T-helper 17 cell (primary cell): ENCODE measurements around the gene AFTPH. TPM values are rescaled to one million over a fixed set of nuclear protein-coding genes. Genes with fewer than 3 reads are reported as not detected.

Experiments
- ATAC-seq: fragments of 150-1000 bp; cut with Tn5 transposase; 2 replicates; pipeline ENCODE4 v1.10.0; 2021; ENCODE audit warnings: mild to moderate bottlenecking, moderate library complexity
- DNase-seq, 3 donors: peaks; one replicate each; pipeline versions ENCODE4 v3.0.0 to v3.0.0-alpha.2; 2020 to 2021
- H3K9me3 ChIP-seq: one replicate; pipeline ENCODE4 v1.7.0; 2013; ENCODE audit warnings: low read length, mild to moderate bottlenecking; ENCODE audit not compliant: control insufficient read depth, poor library complexity, severe bottlenecking
- H3K27ac Mint-ChIP-seq: one replicate; pipeline ENCODE4 v1.8.0; 2022; ENCODE audit warnings: mild to moderate bottlenecking, moderate library complexity, mixed read lengths
- H3K27me3 Mint-ChIP-seq: one replicate; pipeline ENCODE4 v1.8.0; 2022; ENCODE audit warnings: mixed read lengths
- H3K36me3 Mint-ChIP-seq: one replicate; pipeline ENCODE4 v1.8.0; 2022; ENCODE audit warnings: low read depth, mixed read lengths
- H3K4me1 Mint-ChIP-seq: one replicate; pipeline ENCODE4 v1.8.0; 2022; ENCODE audit warnings: mild to moderate bottlenecking, mixed read lengths
- H3K4me3 Mint-ChIP-seq: one replicate; pipeline ENCODE4 v1.8.0; 2022; ENCODE audit warnings: mild to moderate bottlenecking, moderate library complexity, mixed read lengths
- total RNA-seq, 4 donors: library from RNA in 2 of 4; stranded (reverse) in 2 of 4; gene quantifications; one replicate each; pipeline ENCODE4 v1.2.3 and lab custom pipeline; 2022 to 2026

Gene AFTPH
- total RNA-seq, 2 donors from 2014 or later, result 33.2 to 34.8 TPM

DNA sequence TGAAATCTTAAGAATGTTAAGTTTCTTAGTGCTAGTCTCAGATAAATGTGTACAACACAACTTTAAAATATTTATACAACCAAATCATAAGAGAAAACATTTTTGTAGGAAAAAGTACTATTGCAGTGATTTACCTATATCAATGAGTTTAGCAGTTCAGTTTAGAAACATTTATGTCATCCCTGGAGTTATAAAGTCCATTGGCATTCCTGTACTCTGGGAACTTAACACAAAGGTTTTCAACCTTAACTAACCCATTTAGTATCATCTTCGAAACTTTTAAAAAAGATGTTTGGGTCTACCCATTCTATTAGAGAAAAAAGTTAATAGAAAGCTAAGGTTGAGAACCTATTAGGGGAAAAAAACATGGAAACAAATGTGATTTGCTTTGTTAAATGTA, 10.9 kb downstream of the AFTPH start:
- Mint-ChIP-seq H3K36me3 (no peaks in the 10 kb centered on the region), H3K4me1 (peaks cover 32% of the 10 kb centered on the region), H3K27me3 (no peaks in the 10 kb centered on the region), H3K4me3 (no peak overlapping the region), H3K27ac (no peak overlapping the region)
- ATAC-seq (no peak), DNase-seq (no peak)
- no peaks in the 10 kb centered on the region for H3K9me3 ChIP-seq

DNA sequence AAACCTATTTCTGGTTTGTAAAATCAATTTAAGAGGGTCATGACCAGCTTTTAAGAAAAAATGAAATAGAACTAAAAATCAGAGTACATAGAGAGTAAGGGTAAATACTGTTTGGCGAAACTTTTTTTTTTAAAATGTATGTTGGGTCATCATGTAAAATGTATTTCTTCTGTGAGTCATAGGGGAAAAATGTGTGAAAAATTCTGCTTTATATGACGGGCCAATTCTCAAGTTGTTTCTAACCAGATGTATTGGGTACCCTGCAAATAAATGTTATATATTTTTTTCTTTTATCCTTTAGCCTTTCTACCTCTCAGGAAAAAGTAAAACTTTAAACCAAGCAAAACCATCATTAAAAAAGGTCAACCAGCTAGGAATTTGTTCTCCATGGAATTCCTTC, 13.9 kb downstream of the AFTPH start:
- Mint-ChIP-seq H3K27ac (peak overlapping the region; percentile 19), H3K27me3 (no peaks in the 10 kb centered on the region), H3K4me3 (no peak overlapping the region), H3K4me1 (peaks cover 27% of the 10 kb centered on the region), H3K36me3 (no peaks in the 10 kb centered on the region)
- ATAC-seq (no peak), DNase-seq (no peak)
- no peaks in the 10 kb centered on the region for H3K9me3 ChIP-seq

DNA sequence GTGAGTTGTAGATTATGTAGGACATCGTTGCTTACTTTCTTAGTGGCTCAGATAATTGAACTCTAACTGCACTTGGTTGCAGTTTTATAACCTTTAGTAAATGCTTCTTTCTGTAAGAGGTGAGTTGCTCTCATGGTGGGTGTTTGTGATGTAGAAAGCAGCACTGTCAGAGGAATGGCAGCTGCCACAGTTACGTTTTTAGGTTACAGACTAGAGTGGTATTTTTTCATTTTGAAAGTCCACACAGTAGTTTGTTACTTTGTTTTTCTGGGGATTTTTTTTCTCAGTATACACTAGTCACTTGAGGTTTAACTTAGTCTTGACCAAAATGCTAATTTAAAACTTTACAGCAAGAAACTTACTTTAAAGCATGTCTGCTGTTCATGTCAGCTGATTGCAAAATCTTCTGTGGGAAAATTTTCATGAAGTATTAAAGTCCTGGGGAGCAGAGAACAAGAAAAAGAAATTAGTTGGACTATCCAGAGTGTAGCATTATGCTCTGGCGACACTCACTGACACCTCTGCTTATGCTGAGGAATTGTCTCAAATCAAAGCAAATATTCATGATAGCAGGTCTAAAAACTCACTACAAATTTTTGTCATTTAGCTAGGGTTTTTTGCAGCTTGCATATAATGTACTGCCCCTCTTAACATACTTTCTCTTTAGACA, 14.8 kb downstream of the AFTPH start:
- Mint-ChIP-seq H3K27ac (peak overlapping the region; percentile 67), H3K4me1 (peaks cover 35% of the 10 kb centered on the region), H3K4me3 (no peak overlapping the region), H3K36me3 (no peaks in the 10 kb centered on the region), H3K27me3 (no peaks in the 10 kb centered on the region)
- no peak for DNase-seq
- peak; percentile 28 for ATAC-seq
- H3K9me3 ChIP-seq, result no peaks in the 10 kb centered on the region

DNA sequence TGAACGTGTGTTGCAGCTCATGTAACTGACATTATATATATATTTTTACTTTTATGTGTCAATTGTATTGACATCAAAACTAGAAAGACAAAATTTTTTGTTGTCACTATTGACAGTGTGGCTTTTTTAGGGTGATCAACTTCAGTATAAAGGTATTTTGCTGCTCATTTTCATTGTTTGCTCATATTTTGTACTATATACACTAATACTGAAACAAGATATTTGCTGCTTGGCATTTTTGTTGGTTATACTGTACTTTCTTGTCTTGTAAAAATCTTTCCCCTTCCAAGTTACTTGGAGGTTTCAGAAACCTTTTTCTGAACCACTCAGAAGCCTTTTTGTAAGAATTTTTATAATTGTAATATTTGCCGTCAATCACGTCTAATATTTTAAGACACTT, 16.5 kb downstream of the AFTPH start:
- no peaks in the 10 kb centered on the region for H3K9me3 ChIP-seq
- Mint-ChIP-seq H3K27ac (no peak overlapping the region), H3K4me3 (no peak overlapping the region), H3K27me3 (no peaks in the 10 kb centered on the region), H3K36me3 (no peaks in the 10 kb centered on the region), H3K4me1 (peaks cover 34% of the 10 kb centered on the region)
- DNase-seq (no peak), ATAC-seq (no peak)

DNA sequence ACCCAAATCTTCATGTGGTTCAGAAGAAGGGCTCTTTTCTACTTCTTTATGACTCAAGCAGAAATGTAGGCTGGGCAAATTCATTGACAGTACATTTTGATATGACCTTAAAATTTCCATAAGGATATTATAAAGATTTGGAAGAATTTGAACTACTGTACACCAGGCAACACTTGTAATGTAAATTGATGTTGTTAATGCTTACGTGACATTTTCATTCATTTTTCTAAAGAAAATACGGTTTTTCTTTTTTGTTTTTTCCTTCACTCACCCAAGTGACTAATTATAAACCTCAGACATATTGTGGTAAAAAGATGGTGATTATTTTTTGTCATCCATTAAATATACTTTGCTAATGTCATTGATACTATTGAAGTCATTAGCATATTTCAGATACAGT, 17.4 kb downstream of the AFTPH start:
- Mint-ChIP-seq H3K27ac (no peak overlapping the region), H3K4me1 (peaks cover 34% of the 10 kb centered on the region), H3K27me3 (no peaks in the 10 kb centered on the region), H3K36me3 (no peaks in the 10 kb centered on the region), H3K4me3 (no peak overlapping the region)
- DNase-seq, result no peak
- H3K9me3 ChIP-seq, result no peaks in the 10 kb centered on the region
- ATAC-seq, result no peak

DNA sequence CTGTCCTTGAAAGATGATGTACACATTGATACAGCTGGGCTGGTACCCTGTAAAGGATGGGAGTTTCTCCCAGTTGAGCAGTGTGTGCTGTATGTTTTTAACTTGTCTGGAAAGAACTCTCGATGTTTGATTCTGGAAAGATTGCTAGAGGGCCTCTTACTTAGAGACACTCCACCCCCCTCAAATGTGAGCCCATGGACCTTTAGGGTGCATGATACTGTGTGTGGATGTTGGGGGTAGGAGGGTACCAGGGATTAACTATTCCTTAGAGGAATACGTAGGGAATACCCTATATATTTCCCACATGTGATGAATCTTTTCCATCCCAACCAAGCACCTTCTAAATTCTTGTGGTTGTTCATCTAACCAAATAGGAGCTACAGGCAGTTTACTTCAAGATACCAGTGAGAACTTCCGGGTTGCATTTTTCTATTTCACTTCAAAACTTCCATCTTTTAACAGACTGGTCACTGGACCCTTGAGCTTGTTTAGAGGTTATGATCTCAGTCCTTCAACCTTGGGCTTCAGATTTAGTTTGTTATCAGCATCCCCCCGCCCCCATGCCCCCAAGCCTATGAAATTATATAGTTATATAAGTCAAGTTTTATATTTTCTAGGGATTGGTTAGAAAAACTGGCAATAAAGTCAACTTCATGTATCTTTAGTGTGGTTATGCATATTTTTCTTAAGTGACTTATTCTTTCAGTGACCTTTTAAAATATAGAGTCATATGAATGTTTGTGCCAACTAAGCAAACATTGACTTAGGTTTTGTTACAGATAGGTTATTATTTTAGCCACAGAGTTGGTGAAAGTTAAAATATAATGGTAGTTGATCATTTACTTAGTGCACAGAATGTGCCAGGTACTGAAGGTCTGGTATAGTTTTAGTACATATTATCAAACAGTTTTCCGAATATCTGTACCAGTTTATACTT, 18.2 kb downstream of the AFTPH start:
- Mint-ChIP-seq H3K4me1 (peaks cover 34% of the 10 kb centered on the region), H3K4me3 (no peak overlapping the region), H3K27ac (no peak overlapping the region), H3K36me3 (no peaks in the 10 kb centered on the region), H3K27me3 (no peaks in the 10 kb centered on the region)
- DNase-seq, result no peak
- no peaks in the 10 kb centered on the region for H3K9me3 ChIP-seq
- ATAC-seq, result no peak

DNA sequence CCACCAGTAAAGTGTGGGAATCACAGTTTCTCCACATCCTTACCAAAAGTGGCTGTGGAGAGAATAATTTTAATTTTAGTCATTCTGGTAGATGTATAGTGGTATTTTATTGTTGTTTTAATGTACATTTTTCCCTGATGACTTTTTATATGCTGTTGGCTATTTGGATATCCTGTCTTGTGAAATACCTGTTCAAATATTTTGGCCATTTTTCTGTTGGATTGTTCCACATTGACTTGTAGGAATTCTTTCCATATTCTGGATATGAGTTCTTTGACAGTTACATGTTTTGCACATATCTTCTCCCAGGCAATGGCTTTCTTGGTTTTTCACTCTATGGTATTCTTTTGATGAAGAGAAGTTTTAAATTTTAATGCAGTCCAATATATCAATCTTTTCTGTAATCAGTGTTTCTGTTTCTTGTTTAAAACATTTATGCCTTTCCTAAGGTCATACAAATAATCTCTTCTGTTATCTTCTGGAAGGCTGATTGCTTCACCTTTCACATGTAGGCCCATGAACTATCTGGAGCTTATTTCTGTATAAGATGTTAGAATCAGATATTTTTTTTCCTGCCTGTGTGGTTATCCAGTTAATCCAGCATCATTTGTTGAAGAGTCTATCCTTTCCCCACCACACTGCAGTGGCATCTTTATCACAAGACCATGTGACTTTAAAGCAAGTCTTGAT, 19.0 kb downstream of the AFTPH start:
- Mint-ChIP-seq H3K27ac (peak overlapping the region; percentile 9), H3K36me3 (no peaks in the 10 kb centered on the region), H3K4me1 (peaks cover 34% of the 10 kb centered on the region)

DNA sequence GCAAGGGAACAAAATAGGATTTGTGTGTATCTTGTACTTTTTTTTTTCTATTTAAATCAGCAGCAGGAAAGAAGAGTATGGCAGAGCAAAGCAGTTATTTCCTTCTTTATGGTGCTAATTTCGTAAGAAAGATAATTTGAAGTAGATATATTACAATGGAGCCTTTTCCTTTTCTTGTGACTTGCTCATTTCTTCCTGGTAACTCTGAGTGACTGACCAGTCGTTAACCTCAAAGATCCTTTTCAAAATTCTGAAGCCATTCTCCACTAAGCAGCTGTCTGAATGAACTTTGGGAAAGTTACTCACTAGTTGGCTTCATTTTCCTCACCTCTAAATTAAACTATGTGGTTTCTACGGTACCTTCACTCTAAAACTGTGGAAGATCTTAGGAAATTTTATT, 24.6 kb downstream of the AFTPH start:
- Mint-ChIP-seq H3K27ac (no peak overlapping the region), H3K27me3 (no peaks in the 10 kb centered on the region), H3K4me1 (peaks cover 15% of the 10 kb centered on the region), H3K36me3 (no peaks in the 10 kb centered on the region), H3K4me3 (no peak overlapping the region)
- no peaks in the 10 kb centered on the region for H3K9me3 ChIP-seq
- DNase-seq (no peak), ATAC-seq (no peak)

More for the DNA sequence above, 19.0 kb downstream of the AFTPH start:
- H3K4me3 Mint-ChIP-seq, result no peak overlapping the region
- no peaks in the 10 kb centered on the region for H3K27me3 Mint-ChIP-seq
- no peaks in the 10 kb centered on the region for H3K9me3 ChIP-seq
- ATAC-seq (no peak), DNase-seq (no peak)

DNA sequence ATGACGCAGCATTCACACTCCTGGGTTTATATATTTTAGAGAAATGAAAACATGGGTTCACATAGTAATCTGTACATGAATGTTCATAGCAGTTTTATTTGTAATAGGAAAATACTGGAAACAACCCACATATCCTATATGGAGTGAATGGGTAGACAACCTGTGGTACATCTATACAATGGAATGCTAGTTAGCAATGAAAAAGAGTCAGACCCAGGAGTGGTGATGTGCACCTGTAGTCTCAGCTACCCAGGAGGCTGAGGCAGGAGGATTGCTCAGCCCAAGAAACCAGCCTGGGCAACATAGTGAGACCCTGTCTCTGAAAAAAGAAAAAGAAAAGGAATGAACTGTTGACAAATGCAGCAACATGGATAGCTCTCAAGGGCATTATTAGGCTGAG, 25.9 kb downstream of the AFTPH start:
- H3K27ac Mint-ChIP-seq, result no peak overlapping the region

DNA sequence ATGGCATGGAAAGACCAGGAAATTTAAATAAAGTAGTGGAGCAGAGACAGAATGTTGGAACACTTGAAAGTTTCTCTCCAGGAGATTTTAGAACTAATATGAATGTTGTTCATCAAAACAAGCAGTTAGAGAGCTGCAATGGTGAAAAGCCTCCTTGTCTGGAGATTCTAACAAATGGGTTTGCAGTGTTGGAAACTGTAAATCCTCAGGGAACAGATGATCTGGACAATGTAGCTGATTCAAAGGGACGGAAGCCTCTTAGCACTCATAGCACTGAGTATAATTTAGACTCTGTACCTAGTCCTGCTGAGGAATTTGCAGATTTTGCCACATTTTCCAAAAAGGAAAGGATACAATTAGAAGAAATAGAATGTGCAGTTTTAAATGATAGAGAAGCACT, 27.7 kb downstream of the AFTPH start:
- no peaks in the 10 kb centered on the region for H3K9me3 ChIP-seq
- Mint-ChIP-seq H3K36me3 (no peaks in the 10 kb centered on the region), H3K4me1 (peaks cover 12% of the 10 kb centered on the region), H3K4me3 (no peak overlapping the region), H3K27ac (peak overlapping the region; percentile 43), H3K27me3 (no peaks in the 10 kb centered on the region)
- ATAC-seq (no peak), DNase-seq (no peak)

More for the DNA sequence above, 25.9 kb downstream of the AFTPH start:
- H3K27me3 Mint-ChIP-seq, result no peaks in the 10 kb centered on the region
- H3K4me3 Mint-ChIP-seq, result no peak overlapping the region
- no peak for DNase-seq
- peaks cover 10% of the 10 kb centered on the region for H3K4me1 Mint-ChIP-seq
- H3K36me3 Mint-ChIP-seq, result no peaks in the 10 kb centered on the region
- no peaks in the 10 kb centered on the region for H3K9me3 ChIP-seq
- ATAC-seq, result no peak

DNA sequence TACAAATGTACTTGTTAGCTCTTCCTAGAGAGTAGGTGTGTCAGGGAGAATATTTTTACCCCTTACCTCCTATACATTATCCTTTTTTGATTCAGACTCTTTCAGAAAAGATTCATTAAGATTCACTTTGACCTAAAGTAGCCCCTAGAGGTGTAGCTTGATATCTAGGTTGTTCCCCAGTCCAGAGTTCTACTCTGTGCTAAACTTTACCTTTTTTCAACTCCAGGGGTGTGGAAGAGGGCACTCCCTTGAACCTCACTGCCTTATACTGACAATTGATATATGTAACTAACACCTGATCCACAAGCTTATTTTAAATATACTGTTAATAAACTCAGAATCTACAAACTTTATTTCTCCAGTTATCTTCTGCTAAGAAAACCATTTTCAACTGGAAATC, 30.0 kb downstream of the AFTPH start:
- no peaks in the 10 kb centered on the region for H3K36me3 Mint-ChIP-seq

DNA sequence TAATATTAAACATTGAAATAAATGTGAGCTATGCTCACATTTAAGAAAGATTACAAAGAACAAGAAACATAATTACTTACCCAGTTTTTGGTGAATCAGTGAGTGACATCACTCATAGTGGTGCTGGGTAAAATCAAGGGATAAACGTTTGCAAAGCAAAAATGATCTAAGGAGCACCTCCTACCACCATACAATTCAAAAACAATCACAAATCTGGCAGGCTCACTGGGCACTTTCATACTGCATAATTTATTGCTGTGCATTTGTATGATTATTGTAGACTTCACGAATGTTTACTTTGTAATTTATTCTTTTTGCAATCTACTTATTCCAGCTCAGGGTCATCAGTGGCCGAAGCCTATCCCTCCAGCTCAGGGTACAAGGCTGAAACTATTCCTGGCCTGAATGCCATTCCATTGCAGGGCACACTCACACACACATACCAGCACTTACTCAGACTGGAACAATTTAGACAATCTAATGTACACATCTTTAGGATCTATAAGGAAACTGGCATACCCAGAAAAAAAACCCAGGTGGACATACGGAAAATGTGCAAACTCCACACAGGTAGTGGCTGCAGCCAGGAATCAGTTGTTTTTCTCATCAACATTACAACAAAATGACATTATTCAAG, 34.4 kb downstream of the AFTPH start:
- ATAC-seq (no peak), DNase-seq (no peak)
- Mint-ChIP-seq H3K4me3 (no peak overlapping the region), H3K27ac (no peak overlapping the region), H3K27me3 (no peaks in the 10 kb centered on the region), H3K4me1 (peaks cover 15% of the 10 kb centered on the region), H3K36me3 (no peaks in the 10 kb centered on the region)
- H3K9me3 ChIP-seq, result no peaks in the 10 kb centered on the region

More for the DNA sequence above, 30.0 kb downstream of the AFTPH start:
- H3K4me3 Mint-ChIP-seq, result no peak overlapping the region
- H3K27me3 Mint-ChIP-seq, result no peaks in the 10 kb centered on the region
- DNase-seq, result no peak
- ATAC-seq, result no peak
- peaks cover 11% of the 10 kb centered on the region for H3K4me1 Mint-ChIP-seq
- no peak overlapping the region for H3K27ac Mint-ChIP-seq
- H3K9me3 ChIP-seq, result no peaks in the 10 kb centered on the region
